ENCODE measurements around the gene LPAR3.
"Not testable (repeated sequence)": the region's sequence is repeated elsewhere in the genome, so short reads cannot be mapped to it uniquely, and the experiment has no call there.

Gene LPAR3

DNA sequence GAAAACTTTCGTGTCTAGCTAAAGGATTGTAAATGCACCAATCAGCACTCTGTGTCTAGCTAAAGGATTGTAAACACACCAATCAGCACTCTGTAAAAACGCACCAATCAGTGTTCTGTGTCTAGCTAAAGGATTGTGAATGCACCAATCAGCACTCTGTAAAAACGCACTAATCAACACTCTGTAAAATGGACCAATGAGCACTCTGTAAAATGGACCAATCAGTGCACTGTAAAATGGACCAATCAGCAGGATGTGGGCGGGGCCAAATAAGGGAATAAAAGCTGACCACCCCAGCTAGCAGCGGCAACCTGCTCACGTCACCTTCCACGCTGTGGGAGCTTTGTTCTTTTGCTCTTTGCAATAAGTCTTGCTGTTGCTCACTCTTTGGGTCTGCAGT is 9.7 kb upstream of the LPAR3 start:
- DNase-seq: not testable (repeated sequence)

DNA sequence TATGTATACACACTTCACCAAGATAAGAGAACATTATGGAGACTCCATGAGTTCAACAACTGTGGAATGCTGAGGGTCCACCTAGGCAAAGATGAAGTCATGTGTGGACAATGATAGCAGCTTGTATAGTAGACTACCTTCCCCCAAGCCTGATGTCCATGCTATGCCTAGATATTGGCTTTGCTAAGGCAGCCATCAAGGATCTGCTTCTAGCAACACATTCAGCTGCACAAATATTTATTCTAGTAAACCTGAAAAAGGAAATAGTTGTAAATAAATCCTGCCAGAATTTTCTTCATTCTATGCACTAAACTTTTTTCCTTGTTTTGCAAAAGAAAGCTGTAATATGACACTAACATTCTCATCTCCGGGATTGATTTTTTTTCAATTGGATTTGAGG is 7.0 kb upstream of the LPAR3 start:
- no peak for DNase-seq

DNA sequence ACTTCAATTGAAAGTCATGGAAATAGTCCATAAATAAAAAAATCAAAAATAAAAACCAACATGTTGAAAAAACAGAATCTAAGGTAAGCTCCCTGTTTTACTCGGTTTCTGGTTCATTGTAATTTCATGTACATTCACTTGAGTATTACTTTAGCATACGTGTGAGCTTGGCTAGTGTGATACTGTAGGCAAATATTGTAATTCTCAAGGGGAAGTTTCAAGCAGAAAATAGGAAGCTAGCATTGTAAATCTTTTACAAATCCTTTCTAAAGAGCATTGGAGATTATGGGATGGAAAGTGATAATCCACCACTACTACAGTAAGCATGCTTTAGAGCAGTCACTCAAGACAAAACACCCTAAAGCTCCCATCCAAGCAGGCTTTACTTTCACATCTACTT is 3.3 kb upstream of the LPAR3 start:
- no peak for DNase-seq

DNA sequence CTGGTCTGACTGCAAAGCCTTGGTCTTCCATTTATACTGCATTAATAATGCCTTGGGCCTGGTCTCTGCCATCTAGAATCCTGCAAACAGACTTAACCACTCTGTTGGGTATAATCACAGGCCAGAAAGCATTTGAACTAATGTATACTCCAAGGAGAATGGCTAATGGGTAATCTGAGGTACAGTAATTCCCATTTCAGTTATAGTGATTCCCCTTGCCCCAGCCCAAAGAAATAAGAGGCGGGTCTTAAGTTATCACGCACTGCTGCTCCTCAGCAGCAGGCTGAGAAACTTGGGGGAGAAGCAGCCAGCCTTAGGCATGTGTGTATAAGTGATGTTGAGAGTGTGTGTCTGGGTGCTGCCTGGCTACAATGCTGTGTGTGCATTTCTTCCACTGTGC is 2.4 kb downstream of the LPAR3 start:
- DNase-seq: no peak

DNA sequence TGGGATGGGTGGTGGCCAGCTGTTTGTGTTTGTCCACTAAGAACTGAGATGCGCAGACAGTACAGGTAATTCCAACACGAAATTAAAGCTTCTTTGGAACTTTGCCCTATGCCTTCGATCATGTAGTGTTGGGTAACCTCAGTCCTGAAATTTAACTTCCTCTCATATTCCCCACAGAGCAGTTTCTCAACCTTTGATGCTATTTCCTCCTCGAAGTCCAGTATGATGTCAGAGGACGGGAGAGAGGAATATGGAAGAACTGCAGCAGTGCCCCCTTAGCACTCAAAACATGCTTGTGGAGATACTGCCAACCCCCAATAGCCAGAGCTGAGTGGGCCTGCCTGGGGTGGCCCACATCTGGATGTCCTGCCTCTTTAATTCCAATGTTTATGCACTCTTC is 3.6 kb downstream of the LPAR3 start:
- DNase-seq: no peak

DNA sequence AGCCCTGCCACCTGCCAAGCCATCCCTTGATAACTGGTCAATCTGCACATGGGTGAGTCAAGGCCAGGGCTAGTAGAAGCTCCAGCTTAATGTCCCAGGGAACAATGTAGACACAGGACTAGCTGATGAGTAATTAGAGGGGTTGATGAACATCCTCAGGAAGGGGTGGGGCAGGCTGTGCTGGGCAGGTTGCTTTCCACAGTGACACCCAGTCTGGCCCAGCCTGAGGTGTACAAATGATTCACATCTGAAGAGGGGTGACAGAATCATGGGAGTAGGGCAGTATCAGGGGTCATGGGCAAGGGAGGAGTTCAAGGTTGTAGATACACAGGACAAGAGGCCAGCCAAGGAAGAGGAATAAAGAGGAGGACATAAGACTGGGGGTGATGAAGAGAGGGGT is 4.3 kb downstream of the LPAR3 start:
- DNase-seq: no peak

DNA sequence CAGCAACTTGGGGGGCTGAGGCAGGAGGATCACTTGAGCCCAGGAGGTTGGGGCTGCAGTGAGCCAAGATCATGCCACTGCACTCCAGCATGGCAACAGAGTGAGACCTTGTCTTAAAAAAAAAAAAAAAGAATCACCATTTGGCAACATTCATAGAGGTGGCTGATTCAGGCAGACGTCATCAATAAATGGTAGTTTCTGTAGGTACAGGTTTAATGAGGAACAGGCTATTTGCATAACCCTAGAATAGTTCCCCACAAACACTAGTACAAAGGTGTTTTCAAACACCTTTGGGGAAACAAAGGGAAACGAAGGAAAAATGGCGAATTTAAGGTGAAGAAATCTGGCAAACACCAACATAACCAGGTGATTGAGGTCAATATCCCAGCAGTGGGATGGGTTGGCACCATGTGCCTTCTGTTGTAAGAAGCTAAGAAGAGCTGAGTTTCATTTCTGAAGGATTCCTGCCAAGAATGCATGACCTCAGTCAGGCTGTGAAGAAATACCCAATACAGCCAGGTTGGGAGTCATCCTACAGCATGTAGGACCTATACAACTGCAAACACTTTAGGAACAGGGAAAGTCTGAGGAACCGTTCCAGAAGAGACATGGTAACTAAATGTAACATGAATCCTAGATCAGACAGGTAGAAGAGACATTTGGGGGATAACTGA is 5.6 kb downstream of the LPAR3 start:
- no peak for DNase-seq

DNA sequence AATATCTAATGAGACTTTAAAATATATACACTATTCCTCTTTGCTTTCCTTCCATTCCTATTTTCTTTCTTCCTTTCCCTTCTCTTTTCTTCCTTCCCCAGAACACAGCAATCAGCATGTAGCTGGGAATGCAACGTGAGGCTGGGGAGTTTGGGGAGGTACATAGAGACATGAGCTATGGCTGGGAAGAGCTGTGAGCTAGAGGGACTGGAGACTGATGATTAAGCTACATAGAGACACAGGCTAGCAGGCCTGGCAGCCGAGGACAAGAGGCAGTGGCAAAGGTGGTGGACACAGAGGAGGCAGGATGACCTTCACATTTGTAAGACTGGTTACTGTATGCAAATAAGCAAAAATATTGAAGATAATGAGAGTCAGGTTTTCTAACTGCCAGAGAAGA is 7.5 kb downstream of the LPAR3 start:
- DNase-seq: no peak

DNA sequence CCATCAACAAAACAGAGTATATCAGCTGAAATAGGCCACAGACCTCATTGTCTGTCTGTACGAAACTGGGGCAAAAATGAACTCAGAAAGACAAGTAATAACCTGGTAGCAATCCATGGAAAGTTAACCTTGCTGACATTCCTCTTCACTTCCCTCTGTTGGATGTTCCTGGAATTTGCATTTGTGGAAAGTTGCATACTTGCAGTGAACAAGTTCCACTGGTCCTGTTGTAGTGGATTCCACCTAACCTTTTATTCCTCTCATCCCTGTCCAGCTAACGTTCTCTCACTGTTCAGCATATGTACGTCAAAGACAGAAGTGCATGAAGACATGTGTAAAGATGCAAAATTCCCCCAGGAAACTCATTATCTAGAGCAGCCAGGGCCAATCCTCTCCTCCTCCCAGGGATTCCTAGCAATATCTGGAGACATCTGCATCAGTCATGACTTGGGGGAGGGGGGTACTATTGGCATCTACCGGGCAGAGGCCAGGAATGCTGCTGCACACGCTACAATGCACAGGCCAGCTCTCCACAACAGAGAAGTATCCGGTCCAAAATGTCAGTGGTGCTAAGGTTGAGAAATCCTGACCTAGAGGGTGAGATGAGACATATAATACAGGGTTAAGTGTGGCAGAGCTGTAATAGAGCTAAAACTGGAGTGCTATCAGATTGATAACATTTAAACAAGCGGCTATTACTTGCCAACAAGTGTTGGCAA is 8.2 kb downstream of the LPAR3 start:
- no peak for DNase-seq

DNA sequence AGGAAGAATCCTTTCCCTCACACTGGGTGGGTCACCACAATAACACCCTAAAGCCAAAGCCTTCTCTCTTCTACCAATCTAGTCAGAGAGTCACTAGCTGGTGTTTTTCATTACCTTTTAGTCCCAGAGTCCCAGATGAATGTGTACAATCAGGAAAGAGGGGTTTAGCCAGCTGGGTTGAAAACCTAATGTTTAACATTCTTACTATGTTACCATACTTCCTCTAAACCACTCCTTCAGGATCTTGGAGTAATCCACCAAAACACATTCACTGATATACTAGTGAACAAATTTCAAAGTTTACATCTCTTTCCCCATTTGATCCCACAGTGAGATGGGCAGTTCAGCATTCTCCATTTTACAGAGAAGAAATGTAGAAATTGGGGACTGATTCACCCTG is 9.7 kb downstream of the LPAR3 start:
- DNase-seq: no peak

DNA sequence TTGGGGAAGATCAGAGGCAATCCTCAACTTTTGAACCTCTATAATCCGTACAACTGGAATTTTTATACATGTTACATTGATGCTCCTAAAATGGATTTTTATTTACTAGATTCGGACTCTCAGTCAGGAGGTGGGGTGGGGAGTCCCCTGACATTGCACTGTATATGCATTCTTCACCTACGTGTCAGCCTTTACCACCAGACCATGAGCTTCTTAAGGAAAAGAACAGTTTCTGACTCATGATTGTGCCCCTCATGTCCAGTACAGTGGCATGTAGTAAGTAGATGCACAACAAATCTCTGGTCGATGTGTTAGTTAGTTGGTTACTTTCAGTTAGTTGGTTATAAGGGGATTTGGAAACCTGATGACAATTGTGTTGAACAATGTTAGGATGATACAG is 15.4 kb downstream of the LPAR3 start:
- no peak for DNase-seq

DNA sequence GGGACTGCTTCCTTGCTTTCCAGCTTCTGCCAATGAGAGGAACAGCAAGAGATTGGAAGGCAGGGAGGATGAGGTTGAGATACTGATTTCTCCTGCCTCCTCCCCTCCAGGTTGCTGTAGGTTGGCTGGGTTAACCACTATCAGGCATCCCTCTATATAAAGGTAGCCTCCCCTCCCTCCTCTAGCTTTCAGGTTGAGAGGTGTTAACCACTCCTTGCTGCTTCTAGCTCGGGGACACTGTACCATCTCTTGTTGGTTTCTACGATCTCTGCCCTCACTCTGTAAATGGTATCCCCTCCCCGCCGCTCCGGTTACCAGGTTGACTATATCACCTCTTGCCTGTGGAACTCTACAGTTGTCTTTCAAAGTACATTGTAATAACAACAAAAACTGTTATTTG is 16.7 kb downstream of the LPAR3 start:
- DNase-seq: no peak

DNA sequence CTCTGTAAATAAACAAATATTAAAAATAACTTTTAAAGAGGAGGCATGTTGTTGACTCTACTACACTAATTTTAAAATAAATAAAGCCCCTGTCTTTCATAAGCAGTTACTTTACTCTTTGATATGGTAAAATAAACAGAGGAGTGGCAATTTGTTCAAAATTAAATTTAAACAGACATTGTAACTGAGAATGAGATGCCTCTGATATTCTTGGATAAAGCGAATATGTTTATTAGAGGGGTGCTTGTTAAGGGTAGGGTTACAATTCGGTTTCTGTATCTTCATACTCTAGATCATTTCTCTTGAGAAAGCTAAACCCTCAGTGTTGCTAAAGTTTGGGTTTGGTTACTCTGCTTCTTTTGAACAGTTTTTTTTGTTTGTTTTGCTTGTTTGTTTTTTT is 19.6 kb downstream of the LPAR3 start:
- DNase-seq: no peak

DNA sequence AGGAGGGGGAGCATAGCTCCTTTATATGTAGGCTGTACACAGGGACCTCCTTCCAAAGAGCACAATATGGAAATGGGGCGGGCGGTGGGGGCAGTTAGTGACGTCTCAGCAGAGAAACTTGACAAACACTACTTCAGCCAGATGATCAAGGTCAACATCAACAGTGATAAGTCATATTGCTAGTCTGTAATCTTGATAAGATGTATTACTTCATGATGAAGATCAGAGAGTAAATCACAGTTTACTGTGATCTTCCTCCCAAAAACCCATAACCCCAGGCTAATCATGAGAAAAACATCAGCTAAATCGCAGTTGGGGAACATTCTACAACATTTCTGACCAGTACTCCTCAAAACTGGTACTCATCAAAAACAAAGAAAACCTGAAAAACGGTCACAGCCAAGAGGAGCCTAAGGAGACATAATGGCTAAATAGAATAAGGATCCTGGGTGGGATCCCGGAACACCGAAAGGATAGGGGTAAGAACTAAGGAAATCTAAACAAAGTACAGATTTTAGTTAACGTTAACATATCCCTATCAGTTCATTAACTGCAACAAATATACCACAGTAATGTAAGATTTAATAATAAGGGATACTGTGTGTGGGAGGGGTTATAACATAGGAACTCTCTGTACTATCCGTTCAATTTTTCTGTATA is 20.2 kb downstream of the LPAR3 start:
- DNase-seq: no peak

DNA sequence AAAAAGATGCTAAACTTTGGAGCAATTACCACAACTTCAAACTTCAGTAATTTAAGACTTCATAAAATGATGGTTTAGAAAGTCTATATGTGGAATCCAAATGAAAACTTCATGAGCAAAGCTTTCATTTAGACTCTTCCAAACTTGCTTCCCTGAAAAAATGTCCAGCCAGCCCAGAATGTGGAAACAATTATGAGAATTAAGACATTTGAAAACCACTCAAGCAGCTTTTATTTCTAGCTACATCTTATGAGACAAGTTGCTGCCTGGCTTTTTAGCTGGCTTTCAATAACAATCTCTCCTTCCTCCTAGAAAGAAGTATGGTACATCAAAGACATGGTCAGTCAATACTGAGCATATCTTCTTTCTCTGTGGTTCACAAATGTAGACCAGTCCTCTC is 21.8 kb downstream of the LPAR3 start:
- DNase-seq: no peak

DNA sequence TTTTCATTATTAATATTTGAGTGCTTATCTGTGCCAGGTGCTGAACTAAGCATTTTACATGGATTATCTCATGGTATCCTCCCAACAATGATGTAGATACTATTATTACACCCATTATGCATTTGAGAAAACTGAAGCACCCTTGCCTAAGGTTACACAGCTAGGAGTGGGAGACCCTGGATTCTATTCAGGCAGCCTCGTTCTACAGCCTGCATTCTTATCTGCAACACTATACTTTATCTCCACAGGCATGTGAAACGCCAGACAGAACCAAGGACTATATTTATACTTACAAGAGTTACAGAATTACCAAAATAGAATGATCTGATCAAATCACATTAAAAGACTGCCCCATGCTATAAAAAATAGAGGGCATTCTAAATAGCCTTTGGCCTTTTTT is 22.4 kb downstream of the LPAR3 start:
- DNase-seq: no peak

DNA sequence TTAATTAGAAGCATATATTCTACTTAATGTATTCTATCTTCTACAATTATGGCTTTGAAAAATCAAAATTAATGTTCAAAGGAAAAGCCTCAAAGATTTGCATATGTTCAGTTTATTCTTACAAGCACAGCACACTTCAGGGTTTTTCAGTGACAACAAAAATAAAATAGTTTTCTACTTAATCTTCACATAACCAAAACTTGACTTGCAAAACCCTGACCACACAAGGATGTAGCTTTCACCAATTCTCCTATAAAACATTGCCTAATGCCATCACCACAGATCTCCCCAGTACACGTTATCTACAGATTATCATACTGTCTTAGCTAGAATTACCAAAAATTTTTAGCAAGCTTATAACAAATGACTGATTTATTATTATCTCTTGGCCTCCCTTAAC is 23.3 kb downstream of the LPAR3 start:
- DNase-seq: no peak

DNA sequence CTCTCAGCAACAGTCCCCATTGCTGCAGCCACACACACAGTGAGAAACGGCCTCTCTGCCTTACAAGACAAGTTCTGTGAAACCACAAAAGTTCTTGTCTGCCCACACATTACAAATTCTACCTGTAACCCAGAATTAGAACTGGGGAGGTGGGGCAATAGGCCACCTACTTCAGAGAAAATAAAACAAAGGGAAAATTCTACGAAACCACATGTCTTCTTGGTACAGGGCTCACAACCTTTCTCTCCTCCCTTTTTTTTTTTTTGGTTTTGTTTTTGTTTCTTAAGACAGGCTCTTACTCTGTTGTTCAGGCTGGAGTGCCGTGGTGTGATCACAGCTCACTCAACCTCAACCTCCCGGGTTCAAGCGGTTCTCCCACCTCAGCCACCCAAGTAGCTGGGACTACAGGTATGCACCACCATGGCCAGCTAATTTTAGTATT is 30.2 kb downstream of the LPAR3 start:
- no peak for DNase-seq

DNA sequence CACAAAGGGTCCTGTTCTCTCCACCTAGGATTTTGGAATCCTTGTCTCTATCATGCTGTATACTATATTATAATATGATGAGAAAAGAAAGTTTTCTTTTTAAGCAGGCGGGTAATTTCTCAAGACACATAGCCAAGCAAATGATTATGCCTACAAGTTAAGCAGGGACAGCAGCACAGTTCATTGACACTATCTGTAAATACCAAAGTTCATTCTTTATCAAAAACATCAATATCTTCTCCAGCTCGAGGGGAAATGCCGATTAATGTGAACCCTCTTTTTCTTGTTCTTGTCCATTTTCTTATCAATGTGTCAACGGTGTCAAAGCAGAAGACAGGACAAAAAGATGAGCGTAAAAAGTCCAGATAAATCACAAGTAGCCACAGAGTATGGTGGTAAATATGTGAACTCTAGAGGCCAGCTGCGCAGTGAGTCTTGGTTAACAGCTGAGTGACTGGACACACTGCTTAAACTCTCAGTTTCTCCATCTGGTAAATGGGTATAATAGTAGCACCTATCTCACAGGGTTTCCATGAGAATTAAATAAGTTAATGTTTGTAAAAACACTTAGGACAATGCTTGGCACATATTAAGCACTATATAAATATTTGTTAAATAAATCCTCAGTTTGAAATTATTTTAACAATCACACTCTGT is 30.9 kb downstream of the LPAR3 start:
- no peak for DNase-seq

DNA sequence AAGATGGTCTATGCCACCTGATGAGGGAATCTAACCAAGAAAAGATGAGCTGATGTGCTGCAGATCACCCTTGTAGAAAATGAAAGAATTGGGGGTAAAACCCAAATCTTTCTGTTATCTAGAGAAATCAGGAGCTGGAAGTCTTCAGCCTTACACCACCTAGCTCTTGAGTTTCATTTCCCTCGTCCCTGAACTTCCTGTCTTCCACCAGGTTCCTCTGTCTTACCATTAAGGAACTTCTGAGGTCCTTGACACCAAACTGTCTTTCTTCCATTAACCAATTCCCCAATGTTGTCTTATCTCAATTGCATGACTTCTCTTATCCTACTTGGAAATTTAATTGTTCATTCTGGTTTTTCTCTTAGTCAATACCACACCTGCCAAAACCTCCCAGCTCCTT is 31.5 kb downstream of the LPAR3 start:
- no peak for DNase-seq

DNA sequence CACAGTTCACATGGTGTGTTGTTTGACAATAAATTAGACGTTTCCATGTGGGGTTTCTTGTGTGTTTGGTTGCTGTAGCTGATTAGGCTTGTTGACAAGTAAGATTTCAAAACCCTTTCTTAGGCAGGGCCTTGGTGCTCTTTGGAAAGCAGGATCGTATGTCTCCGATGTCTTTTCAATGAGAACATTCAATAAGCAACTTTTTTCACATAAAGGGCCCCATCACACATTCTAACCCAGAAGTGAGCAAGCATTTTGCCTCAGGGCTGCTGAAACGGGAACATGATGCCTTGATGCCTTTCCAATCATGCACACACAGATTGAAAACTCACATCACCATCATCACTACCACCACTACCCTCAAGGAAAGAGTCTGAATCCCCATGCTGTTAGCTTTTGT is 33.1 kb downstream of the LPAR3 start:
- DNase-seq: no peak

DNA sequence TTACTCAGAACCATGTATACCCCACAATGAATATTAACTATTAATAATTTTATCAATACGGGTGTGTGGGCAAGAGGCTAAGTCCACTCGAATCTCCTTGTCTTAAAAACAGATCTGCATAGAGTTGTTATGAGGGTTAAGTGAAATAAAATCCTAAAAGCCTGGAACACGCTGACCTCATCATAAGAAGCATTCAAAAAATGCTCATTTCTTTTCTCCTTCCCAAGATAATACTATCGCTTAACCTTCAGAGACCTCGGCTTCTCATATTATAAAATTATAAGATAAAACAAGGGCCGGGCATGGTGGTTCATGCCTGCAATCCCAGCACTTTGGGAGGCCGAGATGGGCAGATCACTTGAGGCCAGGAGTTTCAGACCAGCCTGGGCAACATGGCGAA is 35.1 kb downstream of the LPAR3 start:
- no peak for DNase-seq

DNA sequence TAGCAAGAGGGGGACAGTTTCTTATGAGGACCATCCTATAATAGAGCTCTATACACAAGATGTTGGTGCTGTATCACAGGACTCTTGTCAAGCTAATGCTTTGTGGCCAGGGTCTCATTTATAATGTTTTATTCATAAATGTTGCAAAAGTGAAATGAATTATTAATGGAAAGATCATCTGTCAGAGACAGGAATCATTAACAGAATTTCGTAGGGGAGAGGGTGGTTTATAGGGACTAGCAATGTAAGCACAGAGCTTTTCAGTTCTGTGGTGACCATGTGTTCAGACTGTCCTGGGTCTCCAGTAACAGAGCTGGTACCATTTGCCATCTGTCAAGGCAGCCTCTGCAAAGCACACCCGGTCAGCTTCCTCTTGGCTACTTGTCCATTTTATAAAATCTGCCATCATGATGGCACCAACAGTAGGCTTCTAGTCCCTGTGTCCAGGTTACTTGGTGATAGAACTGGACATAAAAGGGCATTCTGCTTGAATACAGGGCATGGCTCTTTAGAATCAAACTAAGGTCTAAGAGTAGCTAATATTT is 36.2 kb downstream of the LPAR3 start:
- no peak for DNase-seq
